GM12801 (cell line): ENCODE measurements around the gene GAS6.

Source experiments
- CTCF ChIP-seq: IDR thresholded peaks from one replicate; pipeline ENCODE4 v1.5.1; 2011; ENCODE audit warnings: control low read depth; ENCODE audit not compliant: insufficient read length; ENCODE audit errors: extremely low read depth

Gene GAS6

DNA sequence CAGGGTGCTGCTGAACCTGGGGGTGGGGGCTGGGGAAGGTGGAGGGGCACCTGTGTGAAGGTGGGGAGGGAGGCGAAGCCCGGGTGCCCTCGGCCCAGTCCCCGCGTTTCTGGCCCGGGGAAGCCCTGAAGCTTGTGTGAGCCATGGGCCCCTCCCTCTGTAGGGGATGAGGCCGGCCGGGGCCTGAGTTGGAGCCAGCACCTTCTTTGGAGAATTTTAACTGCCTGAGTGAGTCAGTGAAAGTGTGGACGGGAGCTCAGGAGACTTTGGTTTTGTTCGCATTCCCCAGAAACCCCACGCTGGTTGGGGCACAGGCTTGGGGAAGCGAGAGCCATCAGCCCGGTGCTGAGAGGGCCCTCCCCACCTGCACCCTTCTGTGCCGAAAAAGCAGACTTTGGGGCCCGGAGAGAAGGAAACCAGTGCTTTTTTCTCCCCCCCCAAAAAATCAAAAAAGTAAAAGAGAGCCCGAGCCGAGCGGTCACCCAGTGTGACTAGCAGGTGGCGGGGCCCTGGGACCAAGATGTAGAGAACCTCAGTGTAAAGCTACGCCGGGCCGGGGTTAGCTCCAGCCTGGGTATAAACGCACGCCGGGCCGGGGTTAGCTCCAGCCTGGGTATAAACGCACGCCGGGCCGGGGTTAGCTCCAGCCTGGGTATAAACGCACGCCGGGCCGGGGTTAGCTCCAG, 59.7 kb downstream of the GAS6 start:
- TF ChIP-seq CTCF: no peak

DNA sequence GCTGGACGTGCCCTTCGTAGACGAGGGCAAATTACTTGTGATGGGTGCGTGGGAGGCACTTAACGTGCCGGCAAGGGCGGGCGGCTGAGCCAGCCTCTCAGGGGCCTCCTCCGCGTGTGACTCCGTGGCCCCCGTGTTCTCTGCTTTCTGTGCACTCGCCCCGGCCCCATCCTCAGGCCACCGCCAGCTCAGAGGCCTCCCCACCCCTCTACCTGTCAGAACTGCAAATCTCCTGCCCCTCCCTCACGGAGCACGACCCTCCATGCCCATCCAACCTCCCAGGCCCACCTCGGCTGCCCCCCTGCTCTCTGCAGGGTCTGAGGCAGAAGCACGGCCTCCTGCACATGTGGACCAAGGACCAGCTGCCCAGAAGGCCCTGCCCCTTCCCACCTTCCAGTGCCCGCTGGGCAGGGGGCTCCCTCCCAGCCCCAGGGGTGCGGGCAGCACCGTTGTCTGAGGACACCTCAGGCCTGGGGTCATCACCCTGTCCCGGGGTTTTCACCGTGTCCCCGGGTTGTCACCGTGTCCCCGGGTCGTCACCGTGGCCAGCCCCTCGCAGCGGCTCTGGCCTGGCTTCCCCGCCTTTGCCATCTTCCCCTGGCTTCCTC, 60.4 kb downstream of the GAS6 start:
- no peak for TF ChIP-seq CTCF

DNA sequence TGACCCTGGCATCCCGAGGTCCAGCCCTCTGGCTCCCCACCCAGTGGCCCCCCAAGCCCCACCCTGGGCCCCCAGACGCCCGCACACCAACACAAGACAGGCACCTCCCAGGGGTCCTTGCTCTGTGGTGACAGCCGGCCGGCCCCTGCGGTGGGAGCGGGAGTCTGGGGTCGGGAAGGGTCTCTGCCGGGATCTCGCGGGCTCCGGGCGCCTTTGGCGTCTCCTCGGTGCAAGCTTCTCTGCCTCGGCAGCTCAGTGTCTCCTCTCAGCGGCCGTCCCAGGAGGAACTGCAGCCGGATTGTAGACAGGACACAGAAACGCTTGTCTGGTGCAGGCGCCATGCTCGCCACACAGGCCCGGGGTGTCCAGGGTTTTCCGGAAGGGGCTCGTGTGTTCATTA, 61.1 kb downstream of the GAS6 start:
- no peak for TF ChIP-seq CTCF

- no peak for TF ChIP-seq CTCF
Observed at GRCh38 chr13:113802090-113802531, 61.8 kb downstream of the GAS6 start.

GRCh38 chr13:113801289-113801961, 62.5 kb downstream of the GAS6 start:
- no peak for TF ChIP-seq CTCF

DNA sequence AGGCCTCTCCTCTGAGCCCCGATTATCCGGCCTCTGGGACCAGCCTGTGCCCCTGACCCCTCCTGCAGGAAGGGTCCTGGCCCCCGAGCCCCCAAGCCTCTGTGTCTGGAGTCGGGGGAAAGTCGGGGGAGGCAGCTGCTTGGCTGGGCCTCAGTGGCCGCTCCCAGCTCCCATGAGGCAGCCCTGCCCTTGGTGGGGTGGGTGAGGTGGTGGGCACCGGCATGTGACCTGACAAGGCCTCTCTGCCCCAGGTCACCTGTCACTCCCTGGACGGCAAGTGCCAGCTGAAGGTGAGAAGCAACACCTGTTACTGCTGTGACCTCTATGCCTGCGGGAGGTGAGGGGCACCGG, 63.3 kb downstream of the GAS6 start:
- no peak for TF ChIP-seq CTCF

DNA sequence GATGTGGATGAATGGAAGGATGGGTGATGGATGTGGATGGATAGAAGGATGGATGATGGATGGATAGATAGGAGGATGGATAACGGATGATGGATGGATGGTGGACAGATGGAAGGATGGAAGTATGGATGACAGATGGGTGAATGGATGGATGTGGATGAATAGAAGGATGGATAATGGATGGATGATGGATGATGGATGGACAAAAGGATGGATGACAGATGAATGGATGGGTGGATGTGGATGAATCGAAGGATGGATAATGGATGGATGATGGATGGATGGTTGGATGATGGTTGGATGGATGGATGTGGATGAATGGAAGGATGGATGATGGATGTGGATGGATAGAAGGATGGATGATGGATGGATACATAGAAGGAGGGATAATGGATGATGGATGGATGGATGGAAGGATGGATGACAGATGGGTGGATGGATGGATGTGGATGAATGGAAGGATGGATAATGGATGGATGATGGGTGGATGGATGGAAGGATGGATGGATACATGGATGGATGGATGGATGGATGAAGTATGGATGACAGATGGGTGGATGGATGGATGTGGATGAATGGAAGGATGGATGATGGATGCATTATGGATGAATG, 65.6 kb downstream of the GAS6 start:
- no peak for TF ChIP-seq CTCF
